Lower leg skin (tissue), 4 donors: ENCODE results near the gene JARID2. TPM values are rescaled to one million over a fixed set of nuclear protein-coding genes. Genes with fewer than 3 reads are reported as not detected.

Experiments
- DNase-seq, 2 donors: peaks; one replicate each; pipeline ENCODE4 v3.0.0-alpha.2; 2019; ENCODE audit warnings: low spot score in 2 of 2
- H3K4me3 ChIP-seq: fragments of 200-600 bp; sonication (generic); 2 replicates; pipeline ENCODE4 v1.5.1; 2017; ENCODE audit warnings: mild to moderate bottlenecking, low read depth; ENCODE audit not compliant: poor library complexity, severe bottlenecking
- POLR2A ChIP-seq, 2 donors: fragments of 450-650 bp; IDR thresholded peaks; one replicate each; pipeline ENCODE4 v1.6.1; 2016 to 2017; ENCODE audit warnings: antibody characterized with exemption in 2 of 2, mild to moderate bottlenecking in 1 of 2, moderate library complexity in 1 of 2
- WGBS, 2 donors: methylation state at CpG; one replicate each; pipeline ENCODE4 v1.1.5; 2018; 5-methylcytosine and 5-hydroxymethylcytosine counted together
- intact Hi-C: fragments of 100-400 bp; cut with DNase I; formaldehyde crosslinking; loops from one replicate; pipeline ENCODE4 v1.15.0; 2023; ENCODE audit warnings: low total_unique reads
- total RNA-seq, 4 donors: library from RNA; depleted of rRNA; stranded (reverse); fragments of >200 nt; gene quantifications; one replicate each; pipeline ENCODE4 v1.1.0, GENCODE V29; 2016
- TF ChIP-seq, protein P1 (sequence below), 3 donors: fragments of 450-650 bp; IDR thresholded peaks; one replicate each; pipeline ENCODE4 v1.5.1; 2016; ENCODE audit warnings: antibody characterized with exemption in 3 of 3, mild to moderate bottlenecking in 3 of 3, moderate library complexity in 2 of 3

JARID2 gene
- total RNA-seq, 4 donors from 2014 or later, result 17.9 to 24.2 (median 21.6) TPM

DNA sequence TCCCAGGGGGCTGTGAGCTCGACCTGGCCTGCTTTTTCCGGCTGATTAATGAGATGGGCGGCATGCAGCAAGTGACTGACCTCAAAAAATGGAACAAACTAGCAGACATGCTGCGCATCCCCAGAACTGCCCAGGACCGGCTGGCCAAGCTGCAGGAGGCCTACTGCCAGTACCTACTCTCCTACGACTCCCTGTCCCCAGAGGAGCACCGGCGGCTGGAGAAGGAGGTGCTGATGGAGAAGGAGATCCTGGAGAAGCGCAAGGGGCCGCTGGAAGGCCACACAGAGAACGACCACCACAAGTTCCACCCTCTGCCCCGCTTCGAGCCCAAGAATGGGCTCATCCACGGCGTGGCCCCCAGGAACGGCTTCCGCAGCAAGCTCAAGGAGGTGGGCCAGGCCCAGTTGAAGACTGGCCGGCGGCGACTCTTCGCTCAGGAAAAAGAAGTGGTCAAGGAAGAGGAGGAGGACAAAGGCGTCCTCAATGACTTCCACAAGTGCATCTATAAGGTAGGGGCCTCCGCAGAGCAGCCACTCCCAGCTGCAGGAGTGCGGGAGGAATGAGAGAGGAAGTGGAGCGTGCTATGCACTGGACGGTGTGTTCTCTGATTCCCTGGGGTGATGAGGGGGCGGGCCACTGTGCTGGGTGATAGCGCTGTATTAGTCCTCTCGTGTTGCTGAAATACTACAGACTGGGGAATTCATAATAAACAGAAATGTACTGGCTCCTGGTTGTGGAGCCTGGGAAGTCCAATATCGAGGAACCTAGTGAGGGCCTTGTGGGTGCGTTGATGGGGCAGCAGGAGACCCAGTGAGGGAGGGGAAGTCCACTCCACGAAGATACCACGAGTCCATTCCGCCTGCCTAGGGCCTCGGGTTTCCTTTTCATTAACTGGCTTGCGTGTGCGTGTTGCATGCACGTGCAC is 255.3 kb downstream of the JARID2 start:
- peak in 1 of 2 donors; percentile 82 for DNase-seq
- TF ChIP-seq, protein P1, sequence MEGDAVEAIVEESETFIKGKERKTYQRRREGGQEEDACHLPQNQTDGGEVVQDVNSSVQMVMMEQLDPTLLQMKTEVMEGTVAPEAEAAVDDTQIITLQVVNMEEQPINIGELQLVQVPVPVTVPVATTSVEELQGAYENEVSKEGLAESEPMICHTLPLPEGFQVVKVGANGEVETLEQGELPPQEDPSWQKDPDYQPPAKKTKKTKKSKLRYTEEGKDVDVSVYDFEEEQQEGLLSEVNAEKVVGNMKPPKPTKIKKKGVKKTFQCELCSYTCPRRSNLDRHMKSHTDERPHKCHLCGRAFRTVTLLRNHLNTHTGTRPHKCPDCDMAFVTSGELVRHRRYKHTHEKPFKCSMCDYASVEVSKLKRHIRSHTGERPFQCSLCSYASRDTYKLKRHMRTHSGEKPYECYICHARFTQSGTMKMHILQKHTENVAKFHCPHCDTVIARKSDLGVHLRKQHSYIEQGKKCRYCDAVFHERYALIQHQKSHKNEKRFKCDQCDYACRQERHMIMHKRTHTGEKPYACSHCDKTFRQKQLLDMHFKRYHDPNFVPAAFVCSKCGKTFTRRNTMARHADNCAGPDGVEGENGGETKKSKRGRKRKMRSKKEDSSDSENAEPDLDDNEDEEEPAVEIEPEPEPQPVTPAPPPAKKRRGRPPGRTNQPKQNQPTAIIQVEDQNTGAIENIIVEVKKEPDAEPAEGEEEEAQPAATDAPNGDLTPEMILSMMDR (IDR thresholded peaks at IDR 0.05), result no peak
- no peak for TF ChIP-seq POLR2A (IDR thresholded peaks at IDR 0.05)
- no peak overlapping the region for H3K4me3 ChIP-seq
- intact Hi-C loops, result no loop called here
- 93% methylated on average over 38 of the region's 38 CpGs for WGBS, 2 donors

DNA sequence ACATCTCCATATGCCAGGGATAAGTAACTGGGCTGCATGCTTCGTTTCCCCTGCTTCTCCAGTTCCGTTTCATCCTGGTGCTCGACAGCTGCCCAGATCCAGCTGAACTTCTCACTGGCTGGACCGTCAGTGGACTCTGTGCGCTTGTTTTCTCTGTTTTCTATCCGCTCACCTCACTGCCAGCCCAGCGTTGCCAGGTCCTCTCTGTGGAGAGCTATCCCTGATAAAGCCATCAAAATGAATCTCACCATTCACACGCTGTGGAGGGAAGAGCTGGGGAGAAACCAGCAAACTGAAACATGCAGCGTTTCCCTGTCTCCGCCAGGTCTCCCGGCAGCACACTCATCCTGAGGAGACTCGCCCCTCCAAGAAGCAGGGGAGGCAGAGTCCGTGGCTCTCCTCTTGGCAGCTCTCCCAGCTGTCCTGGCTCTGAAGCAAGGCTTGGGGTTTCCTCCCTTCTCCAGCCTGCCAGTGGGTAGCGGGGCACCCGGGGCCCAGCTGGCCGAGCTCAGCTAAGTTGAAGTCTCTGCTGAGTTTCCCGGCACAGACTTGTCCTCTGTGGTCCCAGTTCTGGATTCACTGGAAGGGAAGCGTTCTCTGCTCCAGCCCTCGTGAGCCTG is 256.1 kb downstream of the JARID2 start:
- WGBS, 2 donors, result 63 to 83% methylated on average over 12 to 19 of the region's 19 CpGs
- DNase-seq, result peak in 1 of 2 donors; percentile 85
- TF ChIP-seq POLR2A (IDR thresholded peaks at IDR 0.05), result no peak
- TF ChIP-seq, protein P1 (IDR thresholded peaks at IDR 0.05), result no peak
- H3K4me3 ChIP-seq, result no peak overlapping the region
- intact Hi-C loops, result no loop called here

- 78 to 86% methylated on average over 18 to 20 of the region's 20 CpGs for WGBS, 2 donors
- DNase-seq, result peak in 1 of 2 donors; percentile 59
- TF ChIP-seq, protein P1 (IDR thresholded peaks at IDR 0.05), result no peak
- TF ChIP-seq POLR2A (IDR thresholded peaks at IDR 0.05), result no peak
- H3K4me3 ChIP-seq, result no peak overlapping the region
- intact Hi-C loops, result no loop called here
Measured at GRCh38 chr6:15502446-15503345, 256.8 kb downstream of the JARID2 start.

DNA sequence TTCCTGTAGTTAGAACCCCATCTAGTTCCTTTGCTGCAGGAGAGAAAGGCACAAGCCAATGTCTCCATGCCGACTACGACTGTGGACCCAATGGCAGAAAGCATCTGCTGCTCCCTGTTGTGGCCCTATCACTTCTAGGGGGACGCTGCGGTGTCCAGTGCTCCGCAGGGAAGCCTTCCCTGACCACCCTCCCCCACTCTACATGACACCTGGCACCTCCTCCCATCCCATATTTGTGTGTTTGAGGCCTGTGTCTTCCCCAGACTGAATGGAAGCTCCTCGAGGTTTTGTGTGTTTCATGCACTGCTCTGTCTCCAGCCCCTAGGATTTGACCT is 257.4 kb downstream of the JARID2 start:
- no peak for DNase-seq
- 91 to 94% methylated on average over 6 of the region's 6 CpGs for WGBS, 2 donors
- no peak for TF ChIP-seq POLR2A (IDR thresholded peaks at IDR 0.05)
- TF ChIP-seq, protein P1 (IDR thresholded peaks at IDR 0.05), result no peak
- intact Hi-C loops, result no loop called here
- H3K4me3 ChIP-seq, result no peak overlapping the region

DNA sequence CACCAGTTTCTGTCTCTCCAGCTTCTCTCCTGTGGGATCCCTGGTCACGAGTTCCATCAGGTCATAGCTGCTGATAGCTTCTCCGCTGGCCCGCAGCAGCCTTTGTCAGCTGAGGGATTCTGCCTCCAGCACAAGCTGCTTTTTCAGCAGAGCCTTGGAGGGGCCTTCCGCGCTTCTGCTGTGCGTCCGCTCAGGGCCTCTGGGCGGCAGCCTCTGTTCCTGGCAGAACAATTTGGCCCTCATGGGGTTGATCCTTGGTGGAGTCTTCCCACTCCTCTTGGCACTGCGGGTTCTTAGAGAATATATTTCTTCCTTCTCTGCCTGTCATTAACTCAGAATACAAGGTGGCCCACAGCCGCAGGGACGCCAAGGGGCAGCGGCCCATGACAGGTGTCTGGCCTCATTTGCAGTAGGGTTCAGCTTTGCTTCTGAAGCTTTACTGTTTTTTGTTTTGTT is 258.2 kb downstream of the JARID2 start:
- TF ChIP-seq, protein P1 (IDR thresholded peaks at IDR 0.05), result no peak
- no peak for TF ChIP-seq POLR2A (IDR thresholded peaks at IDR 0.05)
- 54% methylated on average over 12 of the region's 12 CpGs for WGBS, 2 donors
- DNase-seq, result peak; percentile 59 to 92
- intact Hi-C loops, result no loop called here
- no peak overlapping the region for H3K4me3 ChIP-seq
